ENCODE data around the gene SLC35D1. TPM values are rescaled to one million over a fixed set of nuclear protein-coding genes. Genes with fewer than 3 reads are reported as not detected.

The SLC35D1 gene
- total and polyA plus RNA-seq, 10 of the 15 experiments (the other 5 are each of a cell fraction or from before 2014, with no cell fraction given), result 2.9 to 12.4 (median 8.6) TPM

DNA sequence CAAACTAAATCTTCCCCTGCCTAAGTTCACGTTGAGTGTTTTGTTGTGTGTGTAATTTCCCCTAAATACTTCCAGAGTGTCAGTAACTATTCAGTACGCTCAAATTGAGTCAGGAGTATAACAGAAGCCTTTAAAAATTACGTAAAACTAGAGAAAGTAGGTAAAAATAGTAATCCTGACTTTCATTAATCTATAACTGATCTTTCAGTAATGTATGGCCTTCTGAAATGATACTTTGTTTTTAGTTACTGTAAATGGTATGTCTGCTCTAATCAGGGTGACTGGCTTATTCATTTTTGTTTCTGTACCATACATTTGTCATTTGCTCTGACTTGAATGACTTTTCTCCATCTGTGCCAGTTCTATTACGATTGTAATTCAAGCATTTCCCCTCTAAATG is 99.7 kb downstream of the SLC35D1 start:
- BruUV-seq (replicated peaks), result no TSS peak
- H4K20me1 ChIP-seq (ENCODE audit: control insufficient read depth, insufficient read depth), result no peaks in the 10 kb centered on the region
- peaks cover 4% of the 10 kb centered on the region for H3K79me2 ChIP-seq (ENCODE audit: control insufficient read depth, insufficient read depth, low read length)
- no peak overlapping the region for H2AFZ ChIP-seq (ENCODE audit: control insufficient read depth, low read depth, low read length)
- in situ Hi-C loops (cut with MboI), result no loop called here
- no peak overlapping the region for H3K9ac ChIP-seq (ENCODE audit: control insufficient read depth, insufficient read depth, low read length)
- CTCF ChIA-PET, result no interaction called here
- SMC1A ChIA-PET (ENCODE audit: uncharacterized antibody, unreplicated experiment), result no interaction called here
- no peak overlapping the region for H3K4me2 ChIP-seq (ENCODE audit: control insufficient read depth, insufficient read depth)
- peak; percentile 89 for ATAC-seq
- no peaks in the 10 kb centered on the region for H3K9me3 ChIP-seq (replicated peaks; ENCODE audit: control insufficient read depth, insufficient read depth, low read length)
- peak; percentile 57 for FAIRE-seq
- POLR2A ChIA-PET, result no interaction called here
- H3K36me3 ChIP-seq (ENCODE audit: control insufficient read depth in 2 of 2, insufficient read depth in 2 of 2, low read length in 1 of 2), result peaks cover 3 to 32% of the 10 kb centered on the region in 2 experiments
- WGBS (ENCODE audit: insufficient coverage, insufficient replicate concordance, low lambda C conversion rate, missing lambda C conversion rate), result 18% methylated on average over 4 of the region's 4 CpGs
- intact Hi-C loops (cut with micrococcal nuclease; ENCODE audit: unreplicated experiment), result no loop called here
- RAD21 ChIA-PET (ENCODE audit: unreplicated experiment), result no interaction called here
- TF ChIP-seq HDGF (IDR thresholded peaks at IDR 0.05), result no peak
- TF ChIP-seq RBBP5 (conservative IDR thresholded peaks at IDR 0.05), result no peak
- TF ChIP-seq NFIC (IDR thresholded peaks at IDR 0.05; ENCODE audit: low read depth, low read length), result peak; percentile 51; the same call in 1 of the 2 replicates
- TF ChIP-seq ZNF274 (IDR thresholded peaks at IDR 0.05; ENCODE audit: insufficient read depth, insufficient read length), result no peak
- no peak for TF ChIP-seq HCFC1 (IDR thresholded peaks at IDR 0.05; ENCODE audit: low read length)
- TF ChIP-seq SIX5 (IDR thresholded peaks at IDR 0.05; ENCODE audit: low read depth, low read length, severe bottlenecking), result no peak
- TF ChIP-seq MXI1 (IDR thresholded peaks at IDR 0.05; ENCODE audit: low read depth, low read length), result no peak
- TF ChIP-seq MTA2 (IDR thresholded peaks at IDR 0.05; ENCODE audit: low read depth), result peak; percentile 55
- TF ChIP-seq IKZF2 (IDR thresholded peaks at IDR 0.05), result peak in 1 of 2 experiments; percentile 23; a peak in 1 of 4 replicates
- TF ChIP-seq JUNB (IDR thresholded peaks at IDR 0.05), result peak; percentile 65
- TF ChIP-seq, protein P1, sequence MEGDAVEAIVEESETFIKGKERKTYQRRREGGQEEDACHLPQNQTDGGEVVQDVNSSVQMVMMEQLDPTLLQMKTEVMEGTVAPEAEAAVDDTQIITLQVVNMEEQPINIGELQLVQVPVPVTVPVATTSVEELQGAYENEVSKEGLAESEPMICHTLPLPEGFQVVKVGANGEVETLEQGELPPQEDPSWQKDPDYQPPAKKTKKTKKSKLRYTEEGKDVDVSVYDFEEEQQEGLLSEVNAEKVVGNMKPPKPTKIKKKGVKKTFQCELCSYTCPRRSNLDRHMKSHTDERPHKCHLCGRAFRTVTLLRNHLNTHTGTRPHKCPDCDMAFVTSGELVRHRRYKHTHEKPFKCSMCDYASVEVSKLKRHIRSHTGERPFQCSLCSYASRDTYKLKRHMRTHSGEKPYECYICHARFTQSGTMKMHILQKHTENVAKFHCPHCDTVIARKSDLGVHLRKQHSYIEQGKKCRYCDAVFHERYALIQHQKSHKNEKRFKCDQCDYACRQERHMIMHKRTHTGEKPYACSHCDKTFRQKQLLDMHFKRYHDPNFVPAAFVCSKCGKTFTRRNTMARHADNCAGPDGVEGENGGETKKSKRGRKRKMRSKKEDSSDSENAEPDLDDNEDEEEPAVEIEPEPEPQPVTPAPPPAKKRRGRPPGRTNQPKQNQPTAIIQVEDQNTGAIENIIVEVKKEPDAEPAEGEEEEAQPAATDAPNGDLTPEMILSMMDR (IDR thresholded peaks at IDR 0.05 in 2 of 3, conservative IDR thresholded peaks at IDR 0.05 in 1 of 3; ENCODE audit: control insufficient read depth in 2 of 3, extremely low read depth in 1 of 3, insufficient read depth in 1 of 3, low read depth in 3 of 3, low read length in 3 of 3), result no peak
- no peak for TF ChIP-seq SIN3A (IDR thresholded peaks at IDR 0.05; ENCODE audit: low read depth, low read length)
- TF ChIP-seq CEBPB (IDR thresholded peaks at IDR 0.05; ENCODE audit: borderline replicate concordance in 1 of 2, low read depth in 2 of 2, low read length in 2 of 2), result no peak
- no peak for TF ChIP-seq IRF3 (IDR thresholded peaks at IDR 0.05)
- TF ChIP-seq CBX5 (IDR thresholded peaks at IDR 0.05; ENCODE audit: low read depth), result no peak
- TF ChIP-seq MYC (IDR thresholded peaks at IDR 0.05; ENCODE audit: insufficient read depth, insufficient read length, insufficient replicate concordance, low read length, severe bottlenecking), result no peak
- no peaks in the 10 kb centered on the region for H3K27me3 ChIP-seq (replicated peaks in 1 of 2; ENCODE audit: control insufficient read depth in 2 of 2, insufficient read depth in 2 of 2, low read length in 1 of 2)
- H3K4me3 ChIP-seq, result no peak overlapping the region
- H3K4me1 ChIP-seq (ENCODE audit: control insufficient read depth, insufficient read depth, low read length), result no peaks in the 10 kb centered on the region
- peak overlapping the region; percentile 37 for H3K27ac ChIP-seq (ENCODE audit: control insufficient read depth, insufficient read depth)
- no peak for DNase-seq (ENCODE audit: low read depth, low spot score)
